HG02678 (cell line): ENCODE measurements around the gene CCDC15.

Experiments
- ATAC-seq: cut with Tn5 transposase; IDR thresholded peaks from one replicate; pipeline ENCODE4 v1.9.1; 2021; ENCODE audit warnings: mild to moderate bottlenecking, moderate library complexity; ENCODE audit not compliant: unreplicated experiment

Gene CCDC15

DNA sequence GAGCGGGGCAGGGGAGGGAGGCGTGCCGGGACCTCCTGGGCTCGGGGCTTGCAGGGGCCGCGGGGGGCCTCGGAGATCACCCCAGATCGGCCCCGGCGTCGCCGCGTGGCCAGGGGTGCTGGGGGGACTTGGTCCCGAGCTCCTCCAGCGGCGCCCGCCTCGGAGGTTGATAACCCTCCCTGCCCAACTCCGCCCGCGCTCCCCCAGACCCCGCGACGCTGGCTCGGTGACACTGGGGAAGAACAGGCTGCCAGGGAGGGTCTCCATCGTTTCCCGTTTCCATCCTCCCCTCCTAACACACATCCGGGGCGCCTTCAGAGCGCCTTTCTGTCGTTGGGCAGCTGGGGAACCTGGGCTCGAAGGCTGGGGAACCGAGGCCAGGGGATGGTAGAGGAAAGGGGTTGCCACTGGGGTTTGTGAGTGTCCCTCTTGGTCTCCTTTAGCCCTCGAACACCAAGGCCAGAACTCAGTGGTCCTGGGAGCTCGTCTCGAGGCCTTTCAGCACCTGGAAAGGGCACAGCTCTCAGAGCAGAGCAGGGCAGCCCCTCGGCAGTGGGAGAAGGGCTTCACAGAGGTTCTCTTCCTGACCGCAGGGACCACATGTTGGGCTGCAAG, 109.5 kb downstream of the CCDC15 start:
- peak; percentile 21 for ATAC-seq

DNA sequence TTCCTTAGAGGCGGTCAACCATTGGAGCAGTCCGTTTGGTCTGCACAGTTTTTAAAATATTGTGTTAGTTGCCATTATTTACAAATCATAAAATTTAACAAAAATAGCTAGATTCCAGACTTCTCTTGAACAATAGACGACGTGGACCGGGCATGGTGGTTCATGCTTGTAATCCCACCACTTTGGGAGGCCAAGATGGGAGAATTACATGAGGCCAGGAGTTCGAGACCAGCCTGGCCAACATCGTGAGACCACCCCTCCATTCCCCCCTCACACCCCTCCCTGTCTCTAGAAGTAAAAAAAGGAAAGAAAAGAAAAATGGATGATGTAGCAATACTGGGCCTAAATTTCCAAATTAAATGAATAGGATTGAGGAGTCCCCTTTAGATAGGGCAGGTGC, 110.1 kb downstream of the CCDC15 start:
- no peak for ATAC-seq

DNA sequence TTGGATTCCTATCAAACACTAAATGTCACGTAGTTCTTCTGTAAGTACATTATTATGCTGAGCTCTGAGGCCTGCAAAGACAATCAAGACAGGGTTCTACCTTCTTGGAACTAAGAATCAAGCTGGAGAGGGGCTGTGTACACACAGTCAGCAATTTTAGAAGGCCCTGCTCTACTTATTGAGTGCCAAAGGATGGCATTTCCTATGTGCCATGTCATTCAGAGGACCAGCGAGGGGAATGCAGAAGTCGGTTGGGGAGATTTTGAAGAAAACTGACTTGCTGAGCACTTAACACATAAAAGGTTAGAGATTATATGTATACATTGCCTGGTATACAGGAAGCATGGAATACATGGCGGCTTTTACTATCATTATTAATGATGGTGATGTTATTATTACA, 114.4 kb downstream of the CCDC15 start:
- no peak for ATAC-seq

DNA sequence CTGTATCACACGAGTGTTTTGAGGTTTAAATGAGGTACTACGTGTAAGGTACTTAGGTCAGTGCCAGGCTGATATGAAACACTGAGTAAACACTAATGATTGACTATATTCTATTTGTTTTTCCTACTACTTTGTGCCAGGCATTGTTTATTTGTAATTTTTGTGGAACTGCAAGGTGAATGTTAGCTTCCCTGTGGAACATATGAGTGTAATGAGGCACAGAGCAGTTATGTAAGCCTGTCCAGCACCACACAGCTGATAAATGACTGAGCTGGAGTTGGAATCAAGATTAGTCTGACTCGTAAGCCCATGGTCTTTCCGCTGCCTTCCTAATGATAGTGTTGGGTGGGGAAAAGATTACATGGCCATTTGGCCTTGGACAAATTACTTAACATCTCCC, 115.0 kb downstream of the CCDC15 start:
- no peak for ATAC-seq

DNA sequence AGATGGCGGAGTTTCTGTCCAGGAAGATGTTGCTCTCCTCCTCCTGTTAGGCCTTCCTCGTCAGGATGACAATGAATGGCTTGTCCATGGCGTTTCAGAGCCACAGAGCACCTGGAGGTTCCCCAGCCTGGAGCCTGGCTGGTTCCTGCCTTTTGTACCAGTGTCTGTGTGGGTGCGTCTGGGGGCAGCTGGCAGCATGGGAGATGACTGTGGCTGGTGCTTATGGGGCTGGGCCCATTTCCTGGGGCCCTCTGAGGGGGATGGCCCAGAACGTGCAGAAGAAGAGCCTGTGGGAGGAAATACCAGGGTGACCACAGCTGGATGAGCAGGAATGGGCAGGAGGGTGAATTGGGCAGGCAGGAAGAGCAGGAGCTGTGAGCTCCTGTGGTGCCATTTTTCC, 115.8 kb downstream of the CCDC15 start:
- ATAC-seq: no peak

DNA sequence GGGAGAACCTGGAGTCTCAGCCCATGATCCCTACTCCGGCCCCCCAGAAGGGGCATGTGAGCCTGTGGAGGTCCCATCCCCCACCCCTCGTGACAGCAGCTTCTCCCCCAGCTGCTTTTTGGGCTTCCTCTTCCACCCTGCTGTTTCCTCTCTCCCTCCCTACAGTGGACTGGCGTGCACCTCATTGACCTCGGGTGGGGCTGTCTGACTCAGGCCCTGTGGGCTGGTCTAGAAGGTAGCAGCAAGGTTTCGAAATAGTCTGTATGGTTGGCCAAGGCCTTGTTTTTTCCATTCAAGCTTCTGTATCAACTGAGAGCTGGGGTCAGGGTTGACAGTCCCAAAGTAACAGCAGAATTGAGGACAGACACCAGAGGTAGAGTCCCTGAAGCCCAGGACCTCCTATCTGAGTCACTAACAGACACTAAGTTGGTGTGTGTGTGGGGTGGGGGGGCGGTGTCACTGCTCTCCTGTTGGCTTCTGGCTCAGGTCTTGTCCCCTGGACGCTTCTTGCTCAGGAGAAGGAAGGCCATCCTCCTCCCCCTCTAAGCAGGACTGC, 116.8 kb downstream of the CCDC15 start:
- peak; percentile 74 for ATAC-seq

DNA sequence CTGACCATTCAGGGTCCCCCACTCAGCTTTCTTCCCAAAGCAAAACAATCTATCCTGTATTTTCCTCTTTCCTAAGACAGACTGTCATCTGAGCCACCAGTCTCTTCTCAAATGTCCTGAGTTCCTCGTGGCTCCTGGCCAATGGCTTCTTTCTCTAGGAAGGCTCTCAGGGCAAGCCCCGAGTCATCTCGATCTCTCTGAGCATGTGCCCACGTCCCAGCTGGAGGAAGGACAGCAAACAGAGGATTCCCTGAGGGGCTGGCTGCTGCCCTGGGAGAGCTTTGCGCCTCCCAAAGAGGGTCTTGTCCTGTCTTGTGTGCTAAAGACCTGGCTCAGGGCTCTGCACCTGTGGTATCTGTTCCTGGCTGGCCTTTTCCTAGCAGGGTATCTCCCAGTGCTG, 117.4 kb downstream of the CCDC15 start:
- ATAC-seq: no peak

DNA sequence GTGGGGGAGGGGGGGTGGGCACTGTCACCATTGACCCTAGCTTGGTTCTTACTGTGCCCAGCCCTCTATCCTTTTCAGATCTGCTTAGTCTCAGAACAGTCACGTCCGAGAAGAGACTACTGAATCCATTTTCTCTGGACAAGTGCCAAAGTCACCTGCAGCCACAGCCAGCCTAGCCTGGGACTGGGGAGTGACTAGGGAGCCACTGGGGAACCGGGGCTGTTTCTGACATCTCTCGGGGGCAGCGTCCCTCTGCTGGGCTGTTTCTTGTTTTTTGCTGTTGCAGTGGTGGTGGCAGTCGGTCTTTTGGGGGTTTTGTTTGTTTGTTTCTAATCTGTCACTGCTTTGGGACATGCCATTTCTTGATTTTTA, 117.8 kb downstream of the CCDC15 start:
- ATAC-seq: no peak

DNA sequence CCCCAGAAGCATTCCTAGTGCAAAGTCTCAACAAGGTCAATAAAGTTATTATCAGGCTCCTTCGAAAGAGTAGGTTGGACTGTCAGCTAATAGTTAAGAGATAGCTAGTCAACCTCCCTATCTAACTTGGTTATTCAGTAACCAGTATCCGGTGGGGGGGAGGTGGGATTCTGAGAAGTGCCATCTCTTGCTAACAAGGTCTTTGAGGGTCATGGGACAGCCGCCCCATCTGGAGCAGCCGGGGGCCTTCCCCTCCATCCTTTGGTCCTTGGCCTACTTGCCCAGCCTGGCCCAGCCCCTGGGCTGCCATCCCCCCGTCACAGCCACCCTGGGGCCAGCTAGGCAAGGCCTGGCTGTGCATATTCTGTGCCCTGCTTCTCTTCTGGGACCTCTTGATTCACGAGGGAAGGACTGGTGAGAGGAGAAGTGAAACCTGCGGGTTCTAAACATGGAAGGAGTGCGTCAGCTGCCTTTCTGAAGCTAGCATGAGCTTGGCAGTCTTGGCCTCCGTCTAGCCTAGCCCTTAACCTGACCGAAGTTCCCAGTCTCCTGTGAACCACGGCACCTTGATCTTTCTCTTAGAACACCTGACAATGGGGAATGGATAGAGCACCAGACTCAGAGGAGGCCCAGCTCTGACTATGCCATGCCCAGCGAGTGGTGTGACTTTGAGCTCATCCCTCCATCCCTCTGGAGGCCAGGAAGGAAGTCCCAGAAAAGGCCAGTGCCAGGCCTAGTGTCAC, 118.4 kb downstream of the CCDC15 start:
- peak; percentile 77 for ATAC-seq

DNA sequence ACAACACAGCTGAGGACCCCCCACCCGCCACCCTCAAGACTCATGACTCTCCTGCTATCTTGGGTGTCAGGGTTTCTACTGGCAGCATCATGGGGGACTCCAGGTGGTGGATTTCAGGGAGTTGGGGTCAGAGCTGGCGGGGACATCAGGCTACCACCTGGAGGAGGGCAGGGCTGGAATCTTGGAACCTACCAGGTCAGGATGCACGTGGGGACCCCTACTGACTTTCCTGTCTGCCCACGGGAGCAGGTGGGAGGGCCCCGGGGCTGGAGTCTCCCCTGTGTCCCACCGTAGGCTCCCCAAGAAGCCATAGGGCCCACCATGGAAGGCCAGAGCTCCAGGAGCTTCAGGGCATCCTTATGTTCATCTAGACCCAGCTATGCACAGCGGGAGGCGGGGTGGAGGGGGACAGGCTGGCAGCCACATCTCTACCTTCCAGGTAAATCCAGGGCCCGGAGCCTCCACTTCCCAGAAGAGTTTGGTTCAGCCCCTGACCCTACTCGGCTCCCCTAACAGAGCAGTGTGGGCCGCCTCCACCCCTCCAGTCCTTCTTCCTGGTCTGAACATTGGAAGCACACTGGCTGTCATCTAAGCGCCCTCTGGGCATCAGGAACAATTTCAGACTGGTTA, 119.1 kb downstream of the CCDC15 start:
- ATAC-seq: no peak

DNA sequence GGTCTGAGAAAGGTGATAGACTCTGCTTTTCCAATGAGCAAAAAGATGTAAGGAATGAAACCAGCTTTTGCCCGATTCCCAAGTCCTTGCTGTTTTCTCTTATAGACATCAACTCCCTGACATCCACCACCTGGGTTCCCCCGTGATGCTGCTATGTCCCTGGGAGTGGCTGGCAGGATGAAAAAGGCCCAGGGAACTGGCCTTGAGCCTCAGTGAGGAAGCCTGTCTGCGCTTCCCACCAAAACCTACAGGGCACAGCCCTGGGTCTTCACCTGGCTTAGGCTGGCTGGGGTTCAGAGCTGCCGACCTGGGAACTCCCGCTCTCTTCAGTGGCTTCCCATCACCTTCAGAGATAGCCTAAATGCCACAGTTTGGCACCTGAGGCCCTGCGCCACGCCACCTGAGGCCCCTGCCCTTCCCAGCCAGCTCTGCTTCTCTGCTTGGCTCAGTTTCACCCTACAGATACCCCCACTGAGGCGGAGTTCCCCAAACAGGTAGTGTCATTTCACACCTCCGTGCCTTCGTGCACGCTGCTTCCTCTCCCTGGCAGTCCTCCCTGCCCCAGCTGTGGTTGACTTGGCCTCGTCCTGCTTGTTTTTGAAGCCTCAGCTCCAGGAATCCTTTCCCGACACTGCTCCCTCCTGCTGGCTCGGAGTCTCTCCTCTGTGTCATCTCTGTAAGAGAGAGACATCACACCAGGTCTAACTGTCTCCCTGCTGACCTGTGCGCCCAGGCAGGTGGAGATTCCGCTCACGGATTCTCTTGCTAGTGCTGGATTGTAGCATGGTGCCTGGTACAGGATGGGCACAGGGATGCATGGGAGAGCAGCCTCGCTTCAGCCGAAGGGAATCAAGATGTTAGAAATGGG, 119.8 kb downstream of the CCDC15 start:
- ATAC-seq: no peak

DNA sequence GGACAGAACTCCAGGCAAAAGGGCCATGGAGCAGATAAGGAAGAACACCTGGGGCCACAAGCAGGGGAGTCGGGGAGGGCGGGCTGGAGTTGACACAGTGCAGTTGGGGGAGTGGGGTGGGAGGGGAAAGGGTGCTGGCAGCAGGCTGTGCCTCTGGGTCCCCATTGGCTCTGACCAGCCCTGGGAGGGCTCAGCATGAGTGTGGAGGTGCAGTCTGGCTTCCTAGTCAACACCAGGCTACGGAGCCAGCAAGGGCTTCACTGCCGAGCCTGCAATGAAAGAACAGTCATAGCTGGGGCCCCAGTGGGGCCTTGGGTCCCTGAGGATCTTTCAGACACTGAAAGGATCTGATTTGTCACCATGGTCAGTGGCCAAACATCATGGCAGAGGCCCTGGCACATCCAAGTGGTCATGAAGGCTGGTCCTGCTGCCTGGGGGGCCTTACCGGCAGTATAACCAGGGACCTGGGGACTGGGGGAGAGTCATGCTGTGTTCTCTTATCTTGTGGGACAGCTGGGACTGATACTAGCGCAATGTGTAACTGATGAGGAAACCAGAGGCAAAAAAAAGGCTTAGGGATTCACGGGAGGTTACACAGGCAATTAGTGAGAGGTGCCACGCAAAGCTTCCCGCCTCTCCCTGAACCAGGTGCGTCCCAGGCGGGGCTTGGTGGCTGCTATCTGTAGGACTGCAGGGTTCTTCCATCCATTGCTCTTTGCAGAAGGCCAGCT, 120.7 kb downstream of the CCDC15 start:
- no peak for ATAC-seq

DNA sequence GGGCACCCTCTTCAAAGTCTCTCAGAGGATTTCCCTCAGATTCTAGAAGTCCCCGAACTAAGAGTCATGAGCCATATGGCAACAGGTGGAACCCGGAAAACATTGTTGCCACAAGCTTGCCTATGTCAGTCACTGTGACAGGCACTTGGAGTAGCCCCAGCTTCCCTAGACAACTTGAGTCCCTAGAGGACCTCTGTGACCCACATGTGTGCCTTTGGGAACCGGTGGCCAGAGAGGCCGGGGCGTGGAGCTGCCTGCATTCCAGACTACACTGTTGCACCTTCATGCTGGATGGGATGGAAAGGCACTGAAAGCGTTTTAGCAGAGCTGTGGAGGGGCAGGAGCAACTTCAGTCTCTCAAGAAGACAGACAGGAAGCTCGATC, 121.2 kb downstream of the CCDC15 start:
- no peak for ATAC-seq

DNA sequence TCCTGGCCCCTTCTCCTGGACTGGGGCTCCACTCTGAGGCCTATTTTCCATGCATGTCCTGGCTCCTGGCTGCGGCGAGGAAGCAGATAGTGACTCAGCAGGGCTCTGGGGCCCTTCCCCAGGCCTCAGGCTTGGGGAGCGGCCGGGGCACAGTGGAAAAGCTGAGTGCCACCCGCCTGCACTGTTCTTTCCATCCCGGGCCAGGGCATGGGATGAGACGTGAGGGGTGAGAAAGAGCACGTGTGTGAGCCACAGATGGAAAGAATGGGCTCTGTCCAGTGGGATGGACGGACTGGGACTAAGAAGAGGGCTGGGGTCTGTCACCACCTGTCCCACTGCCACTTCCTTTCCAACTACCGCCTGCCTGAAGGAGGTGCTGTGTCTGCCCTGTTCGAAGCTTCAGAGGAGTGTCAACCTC, 121.9 kb downstream of the CCDC15 start:
- ATAC-seq: no peak

DNA sequence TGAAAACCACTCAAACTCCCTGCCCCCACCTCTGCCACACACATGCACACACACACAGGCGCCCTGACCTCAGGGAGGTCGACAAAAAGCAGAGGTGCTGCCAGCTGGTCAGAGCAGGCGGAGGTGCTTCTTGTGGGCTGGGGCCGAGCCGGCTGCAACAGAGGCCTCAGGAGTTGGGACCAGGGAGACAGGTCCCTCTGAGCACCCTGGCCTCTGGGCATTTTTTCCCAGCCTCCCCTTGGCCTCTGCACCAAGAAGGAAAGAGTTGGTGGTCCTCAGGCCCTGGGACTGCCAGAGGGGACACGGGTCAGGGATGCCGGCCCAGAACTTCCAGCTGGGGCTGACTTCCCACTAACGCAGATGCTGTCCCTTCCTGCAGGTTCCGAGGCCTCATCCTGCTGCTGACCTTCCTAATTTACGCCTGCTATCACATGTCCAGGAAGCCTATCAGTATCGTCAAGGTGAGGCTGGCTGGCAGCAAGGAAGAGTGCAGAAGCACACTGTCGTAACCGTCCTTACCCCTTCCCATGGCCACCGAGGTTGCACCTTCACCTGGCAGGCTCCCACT, 122.5 kb downstream of the CCDC15 start:
- no peak for ATAC-seq

DNA sequence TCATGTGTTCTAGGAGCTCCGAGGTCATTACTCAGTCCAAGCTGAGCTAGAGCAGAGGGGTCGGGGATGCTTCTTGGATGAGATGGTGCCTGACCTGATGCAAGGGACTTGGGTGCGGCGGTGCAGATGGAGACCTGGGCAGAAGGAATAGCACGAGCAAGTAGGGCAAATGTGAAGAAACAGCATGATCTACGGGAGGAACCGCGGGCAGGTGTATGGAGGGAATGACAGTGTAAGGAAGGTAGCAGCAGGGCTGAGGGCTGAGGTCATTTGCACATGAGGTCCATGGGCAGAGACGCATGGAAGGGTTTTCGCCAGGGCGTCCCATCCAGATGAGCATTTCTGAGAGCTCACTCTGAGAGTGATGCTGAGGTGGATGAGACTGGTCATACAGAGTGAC, 124.0 kb downstream of the CCDC15 start:
- ATAC-seq: no peak

DNA sequence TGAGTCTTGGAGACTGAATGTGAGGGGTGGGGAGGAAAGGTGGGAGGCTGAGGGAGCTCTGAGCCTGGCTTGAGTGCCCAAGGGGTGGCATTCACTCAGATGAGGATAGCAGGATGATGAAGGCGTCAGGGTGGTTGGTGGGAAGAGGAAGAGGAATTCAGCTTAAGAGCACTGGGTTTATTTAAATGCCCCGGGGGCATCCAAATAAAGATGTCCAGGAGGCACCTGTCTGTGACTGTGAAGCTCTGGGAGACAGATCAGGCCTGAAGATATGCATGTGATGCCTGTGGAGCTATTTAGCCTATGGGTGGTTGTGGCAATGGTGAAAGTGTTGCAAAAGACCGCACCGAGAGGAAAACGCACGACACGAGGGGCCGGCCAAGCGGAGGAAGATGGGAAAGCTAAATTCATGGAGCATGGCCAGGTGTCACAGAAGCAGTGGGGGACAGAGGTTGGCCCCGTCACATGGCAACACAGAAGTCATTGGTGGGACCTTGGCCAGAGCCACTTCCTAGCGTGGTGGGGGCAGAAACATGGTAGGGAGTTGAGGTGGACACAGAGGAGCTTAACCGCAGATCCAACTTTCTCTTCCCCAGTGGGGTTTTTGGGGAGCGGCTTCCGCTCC, 124.6 kb downstream of the CCDC15 start:
- ATAC-seq: no peak

DNA sequence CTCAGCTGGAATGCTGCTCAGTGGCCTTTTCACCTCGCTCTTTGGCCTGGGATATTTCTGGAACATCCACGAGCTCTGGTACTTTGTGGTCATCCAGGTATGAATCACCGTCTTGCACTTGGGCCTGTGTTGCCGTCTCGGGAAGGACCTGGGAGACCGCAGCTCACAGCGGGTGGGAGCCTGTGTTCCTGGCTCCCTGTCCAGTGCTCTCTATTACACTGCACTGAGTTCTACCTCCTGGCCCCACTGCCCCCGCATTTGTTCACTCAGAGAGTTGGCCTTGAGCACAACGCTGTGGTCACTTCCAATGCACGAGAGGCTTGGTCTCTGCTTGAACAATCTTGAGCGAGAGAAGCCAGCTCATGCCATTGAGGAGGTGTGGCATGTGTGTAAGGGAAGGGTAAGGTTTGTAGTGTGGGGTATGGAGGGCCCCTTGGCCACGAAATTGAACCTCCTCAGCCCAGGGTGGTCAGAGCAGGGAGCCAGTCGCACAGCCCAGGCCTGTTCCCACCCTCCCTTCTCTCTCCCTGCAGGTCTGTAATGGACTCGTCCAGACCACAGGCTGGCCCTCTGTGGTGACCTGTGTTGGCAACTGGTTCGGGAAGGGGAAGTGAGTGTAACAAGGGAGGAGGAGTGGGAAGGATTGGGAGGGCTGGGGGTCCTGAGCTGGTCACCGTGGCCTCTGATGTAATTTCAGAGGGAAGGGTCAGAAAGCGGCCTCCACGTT, 125.3 kb downstream of the CCDC15 start:
- no peak for ATAC-seq

DNA sequence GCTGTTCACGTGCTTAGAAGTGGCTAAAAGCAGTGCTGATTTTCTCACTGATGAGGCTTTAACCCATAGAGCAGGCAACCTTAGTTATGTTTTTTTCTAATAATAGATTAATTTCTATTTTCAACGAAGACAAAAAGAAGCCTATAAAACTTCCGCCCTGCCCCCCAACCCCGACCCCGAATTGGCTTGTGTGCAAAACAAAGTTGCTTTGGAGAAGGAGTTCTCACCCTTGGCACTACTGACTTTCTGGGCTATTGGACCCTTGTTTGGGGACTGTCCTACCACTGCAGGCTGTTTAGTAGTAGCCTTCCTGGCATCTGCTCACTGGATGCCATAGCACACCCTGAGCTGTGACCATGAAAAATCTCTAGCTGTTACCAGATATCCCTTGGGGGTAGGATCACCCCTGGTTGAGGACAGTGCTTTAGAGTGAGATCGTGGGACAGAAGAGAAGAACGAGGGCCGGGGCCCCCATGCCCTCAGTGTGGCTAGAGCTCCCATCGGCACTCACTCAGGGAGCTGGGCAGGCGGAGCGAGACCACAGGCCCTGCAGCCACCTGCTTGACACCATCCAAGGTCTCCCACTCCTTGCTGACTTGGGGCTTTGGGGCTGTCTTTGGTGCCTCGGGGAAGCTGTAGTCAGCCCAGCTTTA, 126.0 kb downstream of the CCDC15 start:
- ATAC-seq: no peak
